Activated CD4-positive, CD25-positive, alpha-beta regulatory T cell (primary cell): ENCODE results near the gene NF1.
"Not testable (repeated sequence)": the region's sequence is repeated elsewhere in the genome, so short reads cannot be mapped to it uniquely, and the experiment has no call there.

Source experiments
- DNase-seq, 4 experiments: peaks; one replicate each; lab custom pipeline; 2025; lab: John Stamatoyannopoulos, UW

Gene NF1

DNA sequence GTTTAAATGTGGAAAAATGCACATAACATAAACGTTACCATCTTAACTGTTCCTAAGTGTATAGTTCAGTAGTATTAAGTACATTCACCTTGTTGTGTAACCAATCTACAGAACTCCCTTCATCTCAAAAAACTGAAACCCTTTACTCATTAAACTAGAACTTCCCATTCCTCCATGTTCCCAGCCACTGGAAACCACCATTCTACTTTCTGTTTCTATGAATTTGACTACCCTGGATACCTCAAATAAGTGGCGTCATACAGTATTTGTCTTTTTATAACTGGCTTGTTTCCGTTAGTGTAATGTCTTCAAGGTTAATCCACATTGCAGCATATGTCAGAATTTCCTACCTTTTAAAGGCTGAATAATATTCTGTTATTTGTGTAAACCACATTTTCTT is 38.2 kb downstream of the NF1 start:
- no peak for DNase-seq

GRCh38 chr17:31134576-31134975 is 39.8 kb downstream of the NF1 start:
- DNase-seq = no peak

GRCh38 chr17:31136319-31136718 is 41.5 kb downstream of the NF1 start:
- no peak for DNase-seq

- no peak for DNase-seq
These were observed 45.3 kb downstream of the NF1 start for GRCh38 chr17:31140111-31140510.

DNA sequence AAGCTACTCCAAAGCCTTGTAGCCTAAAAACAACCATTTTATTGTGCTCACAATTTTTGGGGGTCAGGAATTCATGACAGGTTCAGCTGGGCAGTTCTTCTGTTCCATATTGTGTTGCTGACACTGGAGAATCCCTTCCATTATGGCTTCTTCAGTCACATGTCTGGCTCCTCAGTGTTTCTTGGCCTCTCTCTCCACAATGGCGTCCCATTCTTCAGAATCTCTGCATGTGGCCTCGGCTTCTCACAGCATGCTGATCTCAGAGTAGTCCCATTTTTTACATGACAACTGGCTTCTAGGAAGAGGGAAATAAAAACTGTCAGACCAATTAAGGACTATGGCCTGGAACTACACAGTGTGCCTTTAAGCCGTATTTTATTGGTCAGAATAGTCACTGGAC is 49.7 kb downstream of the NF1 start:
- no peak for DNase-seq

- no peak for DNase-seq
These were observed 50.1 kb downstream of the NF1 start for GRCh38 chr17:31144836-31145235.

GRCh38 chr17:31147507-31148202 is 52.9 kb downstream of the NF1 start:
- no peak for DNase-seq

DNA sequence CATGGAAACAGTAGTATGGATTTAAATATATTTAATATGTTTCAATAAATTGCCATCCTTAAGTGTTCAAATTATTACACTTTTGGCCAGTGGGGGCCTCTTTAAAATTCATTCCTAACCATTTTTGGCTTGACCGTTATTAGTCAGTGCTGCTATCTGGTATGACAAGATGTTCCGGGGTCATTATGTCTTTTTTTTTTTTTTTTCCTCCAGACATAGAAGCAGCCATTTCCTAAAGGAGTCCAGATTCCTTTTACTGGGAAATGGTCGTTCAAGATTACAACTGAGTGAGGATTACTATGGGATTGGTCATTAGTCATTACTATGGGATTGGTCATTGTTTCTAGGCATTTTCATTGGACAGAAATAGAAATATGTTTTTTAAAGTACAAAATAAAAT is 53.4 kb downstream of the NF1 start:
- DNase-seq = no peak

- no peak for DNase-seq
These were observed 57.5 kb downstream of the NF1 start for GRCh38 chr17:31152271-31152670.

GRCh38 chr17:31155208-31155810 is 60.5 kb downstream of the NF1 start:
- DNase-seq = no peak

DNA sequence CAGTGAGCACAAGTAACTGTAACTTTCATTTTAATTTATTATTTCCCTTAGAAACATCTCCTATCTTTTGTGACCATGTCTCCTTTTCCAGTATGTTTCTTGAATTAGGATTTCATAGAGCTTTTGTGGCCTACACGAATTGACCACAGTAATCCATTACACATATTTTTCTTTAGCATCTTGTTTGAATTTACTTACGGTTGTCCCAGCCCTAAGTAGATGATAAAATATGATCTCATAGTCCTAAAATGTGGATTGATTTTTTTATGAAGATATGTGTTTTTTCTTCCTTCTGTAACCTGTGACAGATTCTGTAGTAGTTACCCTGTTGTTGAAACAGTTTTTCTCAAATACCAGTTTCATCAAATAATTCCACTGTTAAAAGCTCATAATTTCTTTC is 61.5 kb downstream of the NF1 start:
- no peak for DNase-seq

GRCh38 chr17:31156864-31157263 is 62.1 kb downstream of the NF1 start:
- DNase-seq = not testable (repeated sequence)

- DNase-seq = no peak
These were observed 64.1 kb downstream of the NF1 start for GRCh38 chr17:31158746-31159377.

- DNase-seq = no peak
These were observed 68.5 kb downstream of the NF1 start for GRCh38 chr17:31163091-31163781.

- no peak for DNase-seq
These were observed 72.3 kb downstream of the NF1 start for GRCh38 chr17:31167111-31167510.

DNA sequence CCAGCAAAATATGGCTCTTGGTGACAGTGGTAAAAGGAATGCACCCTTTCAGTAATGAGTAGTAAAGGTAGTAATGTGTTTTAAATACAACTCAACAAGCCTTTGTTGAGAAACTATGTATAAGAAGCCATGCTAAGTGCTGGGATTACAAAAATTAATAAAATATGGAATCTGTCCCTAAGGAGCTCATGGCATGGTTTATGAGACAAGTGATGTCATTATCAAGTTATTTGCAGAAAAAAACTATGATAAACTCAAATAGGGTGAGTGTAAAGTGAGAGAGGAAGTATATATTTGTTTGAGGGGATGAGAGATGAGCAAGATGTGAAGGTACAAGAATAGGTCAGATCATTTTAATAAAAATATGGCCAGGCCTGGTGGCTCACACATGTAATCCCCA is 76.9 kb downstream of the NF1 start:
- DNase-seq = no peak

DNA sequence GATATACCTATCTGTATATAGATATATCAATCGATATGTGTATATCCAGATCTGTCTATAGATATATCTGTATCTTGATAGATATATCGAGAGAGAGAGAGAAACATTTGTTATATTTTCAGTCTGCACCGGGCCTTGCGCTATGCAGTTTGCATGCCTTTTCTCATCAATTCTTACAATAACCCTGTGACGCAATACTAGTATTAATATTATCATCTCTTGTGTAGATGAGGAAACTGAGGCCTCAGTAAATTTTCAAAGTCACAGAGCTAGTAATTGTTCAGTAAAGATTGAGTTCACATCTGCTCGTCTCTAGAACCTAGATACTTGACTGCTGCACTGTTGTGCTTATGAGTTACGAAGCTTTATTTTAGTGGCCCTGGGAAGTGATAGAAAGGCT is 77.6 kb downstream of the NF1 start:
- DNase-seq = no peak

DNA sequence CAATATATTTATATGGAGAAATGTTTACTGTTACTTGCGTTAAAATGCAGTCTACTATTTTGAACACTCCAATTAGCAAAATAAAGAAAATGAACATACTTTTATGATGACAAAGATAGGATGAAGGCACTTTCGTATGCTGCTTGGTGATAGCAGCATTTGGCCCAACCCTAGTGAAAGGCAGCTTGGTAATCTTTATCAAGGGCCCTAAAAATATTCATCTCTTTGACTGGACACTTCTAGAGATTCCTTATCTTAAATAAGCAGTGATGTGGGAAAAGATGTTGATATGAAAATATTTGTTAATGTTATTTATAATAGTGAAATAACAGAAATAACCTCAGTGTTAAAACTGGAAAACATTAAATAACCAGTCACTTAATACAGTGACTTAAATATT is 79.4 kb downstream of the NF1 start:
- DNase-seq = no peak

DNA sequence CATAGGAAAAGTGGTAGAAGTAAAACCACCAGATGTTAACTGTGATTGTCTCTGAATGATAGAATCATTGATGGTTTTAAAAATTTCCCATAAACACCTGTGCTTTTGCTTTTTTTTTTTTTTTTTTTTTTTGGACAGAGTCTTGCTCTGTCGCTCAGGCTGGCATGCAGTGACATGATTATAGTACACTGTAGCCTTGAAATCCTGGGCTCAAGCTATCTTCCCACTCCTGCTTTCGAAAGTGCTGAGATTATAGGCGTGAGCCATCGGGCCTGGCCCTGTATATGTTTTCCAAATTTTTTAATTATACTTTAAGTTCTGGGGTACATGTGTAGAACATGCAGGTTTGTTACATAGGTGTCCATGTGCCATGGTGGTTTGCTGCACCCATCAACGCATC is 80.5 kb downstream of the NF1 start:
- no peak for DNase-seq

DNA sequence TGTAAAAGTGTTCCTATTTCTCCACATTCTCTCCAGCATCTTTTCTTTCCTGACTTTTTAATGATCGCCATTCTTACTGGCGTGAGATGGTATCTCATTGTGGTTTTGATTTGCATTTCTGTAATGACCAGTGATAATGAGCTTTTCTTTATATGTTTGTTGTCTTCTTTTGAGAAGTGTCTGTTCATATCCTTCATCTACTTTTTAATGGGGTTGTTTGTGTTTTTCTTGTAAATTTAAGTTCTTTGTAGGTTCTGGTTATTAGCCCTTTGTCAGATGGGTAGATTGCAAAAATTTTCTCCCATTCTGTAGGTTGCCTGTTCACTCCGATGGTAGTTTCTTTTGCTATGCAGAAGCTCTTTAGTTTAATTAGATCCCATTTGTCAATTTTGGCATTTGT is 81.4 kb downstream of the NF1 start:
- not testable (repeated sequence) for DNase-seq

- DNase-seq = not testable (repeated sequence)
These were observed 84.2 kb downstream of the NF1 start for GRCh38 chr17:31178951-31179350.

- DNase-seq = no peak
These were observed 100.5 kb downstream of the NF1 start for GRCh38 chr17:31195305-31195704.

GRCh38 chr17:31198026-31198425 is 103.2 kb downstream of the NF1 start:
- DNase-seq = no peak
